Activated T-cell treated with anti-CD3 and anti-CD28 coated beads, Interleukin-2, amount 50 U/mL, for 72 hours (primary cell): ENCODE results near the gene DCDC2C. TPM values are rescaled to one million over a fixed set of nuclear protein-coding genes. Genes with fewer than 3 reads are reported as not detected.
A peak's percentile ranks its signal among the peaks of the same experiment; 100 is the strongest.

ENCODE experiments used
- ATAC-seq, 2 donors: fragments of 150-1000 bp; cut with Tn5 transposase; replicated peaks in 1 of 2; 2 replicates each; pipeline ENCODE4 v1.10.0; 2021; ENCODE audit warnings: moderate library complexity in 2 of 2, mild to moderate bottlenecking in 1 of 2
- DNase-seq, 2 donors: peaks; one replicate each; pipeline ENCODE4 v3.0.0; 2021 to 2022; ENCODE audit warnings: mixed read lengths in 1 of 2
- H3K27ac Mint-ChIP-seq: one replicate; pipeline ENCODE4 v1.8.0; 2022; ENCODE audit warnings: mild to moderate bottlenecking, moderate library complexity, mixed read lengths
- H3K27me3 Mint-ChIP-seq: one replicate; pipeline ENCODE4 v1.8.0; 2022; ENCODE audit warnings: low read depth, mixed read lengths
- H3K36me3 Mint-ChIP-seq, 2 donors: one replicate each; pipeline ENCODE4 v1.8.0; 2022; ENCODE audit warnings: mixed read lengths in 2 of 2, mild to moderate bottlenecking in 1 of 2; ENCODE audit not compliant: insufficient read depth in 2 of 2
- H3K4me1 Mint-ChIP-seq: one replicate; pipeline ENCODE4 v1.8.0; 2022; ENCODE audit warnings: low read depth, mixed read lengths
- H3K4me3 Mint-ChIP-seq, 2 donors: one replicate each; pipeline ENCODE4 v1.8.0; 2022; ENCODE audit warnings: mild to moderate bottlenecking in 2 of 2, mixed read lengths in 2 of 2, moderate library complexity in 2 of 2
- H3K9me3 Mint-ChIP-seq, 2 donors: one replicate each; pipeline ENCODE4 v1.8.0; 2022; ENCODE audit warnings: mixed read lengths in 2 of 2
- total RNA-seq, 2 donors: library from RNA; stranded (reverse); gene quantifications; one replicate each; pipeline ENCODE4 v1.2.3, GENCODE V29; 2022

Gene DCDC2C
- total RNA-seq, 2 donors from 2014 or later, result not detected

DNA sequence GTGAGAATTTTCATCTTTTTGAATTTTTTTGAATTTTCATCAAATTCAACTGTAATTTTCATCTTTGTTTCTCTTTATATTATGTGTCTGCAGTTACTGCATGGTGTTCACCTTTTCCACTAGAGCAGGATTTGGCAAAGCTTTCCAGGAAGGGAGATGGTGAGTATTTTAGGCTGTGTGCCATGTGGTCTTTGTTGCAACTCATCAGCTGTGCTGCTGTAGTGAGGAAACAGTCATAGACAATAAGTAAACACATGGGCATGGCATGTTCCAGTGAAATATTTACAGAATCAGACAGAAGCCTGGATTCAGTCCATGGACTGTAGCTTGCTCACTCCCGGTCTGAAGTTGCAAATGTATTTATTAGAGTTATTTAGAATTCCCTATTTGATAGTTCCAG, 120.4 kb downstream of the DCDC2C start:
- ATAC-seq, result no peak
- H3K36me3 Mint-ChIP-seq, result peaks cover 0 to 2% of the 10 kb centered on the region in 2 donors
- H3K4me1 Mint-ChIP-seq, result no peaks in the 10 kb centered on the region
- H3K4me3 Mint-ChIP-seq, result no peak overlapping the region
- H3K27ac Mint-ChIP-seq, result no peak overlapping the region
- DNase-seq, result no peak
- peaks cover 6 to 18% of the 10 kb centered on the region in 2 donors for H3K9me3 Mint-ChIP-seq
- H3K27me3 Mint-ChIP-seq, result no peaks in the 10 kb centered on the region

DNA sequence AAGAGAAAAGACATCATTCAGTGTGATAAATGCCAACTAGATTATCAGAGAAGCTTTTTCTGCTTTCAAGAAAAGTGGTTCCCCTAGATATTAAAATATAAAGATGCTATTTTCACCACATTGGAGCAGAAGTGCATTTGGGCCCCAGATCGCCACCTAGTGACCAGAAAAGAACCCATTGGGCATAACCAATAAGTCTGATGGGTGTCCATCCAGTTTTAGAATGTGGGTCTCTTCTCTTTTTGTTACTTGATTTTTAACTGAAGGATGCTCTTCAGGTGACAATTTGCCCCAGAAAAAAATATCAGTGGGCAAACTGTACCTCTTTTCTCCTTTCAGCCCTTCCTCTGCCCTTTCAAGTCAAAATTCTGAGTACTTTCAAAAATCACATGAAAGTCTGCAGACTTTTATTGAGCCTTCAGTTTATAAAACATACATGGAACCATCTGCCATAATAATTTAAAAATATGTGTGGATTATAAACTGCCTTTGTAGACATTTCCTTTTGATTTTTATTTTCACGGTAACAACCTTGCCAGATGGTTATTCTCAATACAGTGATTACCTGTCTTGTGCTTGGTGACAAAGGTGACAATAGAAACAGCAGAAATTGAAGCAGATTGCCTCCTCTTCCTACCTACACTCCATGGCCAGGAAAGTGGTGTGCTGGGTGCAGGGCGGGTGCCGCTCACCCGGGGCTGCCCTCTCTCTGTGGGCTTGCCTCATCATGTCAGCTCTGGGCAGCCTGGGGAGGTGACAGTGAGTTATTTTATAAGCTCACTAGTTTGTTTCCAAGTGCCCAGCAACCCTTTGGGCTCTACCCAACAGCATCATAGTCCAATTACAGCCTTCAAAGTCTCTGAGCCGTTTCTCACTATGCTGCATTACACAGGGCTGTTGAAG, 124.5 kb downstream of the DCDC2C start:
- Mint-ChIP-seq H3K27me3 (no peaks in the 10 kb centered on the region), H3K36me3 (no peaks in the 10 kb centered on the region), H3K4me3 (no peak overlapping the region), H3K4me1 (no peaks in the 10 kb centered on the region), H3K27ac (no peak overlapping the region), H3K9me3 (peaks cover 2 to 6% of the 10 kb centered on the region in 2 donors)
- no peak for ATAC-seq
- peak in 1 of 2 donors; percentile 20 for DNase-seq

DNA sequence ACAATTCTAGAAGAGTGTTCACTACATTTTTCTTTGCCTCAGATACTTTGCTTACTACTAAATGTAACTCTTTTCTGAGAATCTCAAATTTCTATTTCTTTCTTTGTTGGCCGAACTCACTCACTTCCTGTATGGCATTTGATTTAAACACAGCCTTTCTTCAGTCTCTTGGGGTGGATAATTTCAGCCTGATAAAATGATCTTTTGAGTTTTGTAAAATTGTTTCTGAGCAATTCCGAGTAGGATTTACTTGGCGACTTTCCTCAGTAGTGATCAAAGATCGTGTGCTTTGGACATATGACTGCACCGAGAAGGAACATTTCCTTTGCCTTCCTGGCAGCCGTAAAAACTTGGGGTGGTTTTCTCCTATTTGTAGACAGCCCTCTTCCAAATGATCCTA, 127.4 kb downstream of the DCDC2C start:
- H3K4me3 Mint-ChIP-seq, result no peak overlapping the region
- H3K9me3 Mint-ChIP-seq, result peaks cover 0 to 3% of the 10 kb centered on the region in 2 donors
- H3K4me1 Mint-ChIP-seq, result no peaks in the 10 kb centered on the region
- H3K27ac Mint-ChIP-seq, result no peak overlapping the region
- no peaks in the 10 kb centered on the region for H3K36me3 Mint-ChIP-seq
- no peak for ATAC-seq
- no peak for DNase-seq
- H3K27me3 Mint-ChIP-seq, result peaks cover 10% of the 10 kb centered on the region

GRCh38 chr2:3837086-3837485, 133.7 kb downstream of the DCDC2C start:
- DNase-seq, result no peak
- Mint-ChIP-seq H3K4me3 (no peak overlapping the region), H3K27ac (no peak overlapping the region), H3K36me3 (no peaks in the 10 kb centered on the region), H3K9me3 (peaks cover 3 to 5% of the 10 kb centered on the region in 2 donors), H3K4me1 (no peaks in the 10 kb centered on the region), H3K27me3 (peaks cover 10% of the 10 kb centered on the region)
- no peak for ATAC-seq

GRCh38 chr2:3838348-3838747, 135.0 kb downstream of the DCDC2C start:
- Mint-ChIP-seq H3K36me3 (no peaks in the 10 kb centered on the region), H3K4me3 (no peak overlapping the region), H3K4me1 (no peaks in the 10 kb centered on the region), H3K27ac (no peak overlapping the region), H3K27me3 (peaks cover 10% of the 10 kb centered on the region), H3K9me3 (peaks cover 3% of the 10 kb centered on the region in 2 donors)
- DNase-seq (no peak), ATAC-seq (no peak)

DNA sequence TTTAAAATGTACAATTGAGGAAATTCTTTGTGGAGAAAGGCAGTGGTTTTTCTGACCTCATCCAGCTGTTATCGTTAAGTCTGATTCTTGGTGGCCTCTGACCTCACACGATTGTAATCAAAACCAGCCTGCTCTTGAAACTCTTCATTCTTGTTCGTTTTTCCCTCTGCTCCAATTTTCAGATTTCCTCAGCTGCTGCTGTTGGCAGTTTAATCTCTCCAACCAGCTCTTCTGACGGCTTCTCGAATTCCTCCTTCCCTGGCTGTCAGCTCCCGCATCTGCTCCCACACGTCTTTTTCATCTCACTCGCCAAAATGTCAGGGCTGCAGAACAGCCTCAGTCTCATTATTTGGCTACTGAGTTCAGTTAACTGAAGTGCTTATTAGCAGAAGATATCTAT, 136.1 kb downstream of the DCDC2C start:
- no peak overlapping the region for H3K27ac Mint-ChIP-seq
- no peaks in the 10 kb centered on the region for H3K4me1 Mint-ChIP-seq
- ATAC-seq, result no peak
- H3K36me3 Mint-ChIP-seq, result no peaks in the 10 kb centered on the region
- no peak for DNase-seq
- H3K9me3 Mint-ChIP-seq, result peaks cover 3% of the 10 kb centered on the region in 2 donors
- peaks cover 3% of the 10 kb centered on the region for H3K27me3 Mint-ChIP-seq
- no peak overlapping the region for H3K4me3 Mint-ChIP-seq

DNA sequence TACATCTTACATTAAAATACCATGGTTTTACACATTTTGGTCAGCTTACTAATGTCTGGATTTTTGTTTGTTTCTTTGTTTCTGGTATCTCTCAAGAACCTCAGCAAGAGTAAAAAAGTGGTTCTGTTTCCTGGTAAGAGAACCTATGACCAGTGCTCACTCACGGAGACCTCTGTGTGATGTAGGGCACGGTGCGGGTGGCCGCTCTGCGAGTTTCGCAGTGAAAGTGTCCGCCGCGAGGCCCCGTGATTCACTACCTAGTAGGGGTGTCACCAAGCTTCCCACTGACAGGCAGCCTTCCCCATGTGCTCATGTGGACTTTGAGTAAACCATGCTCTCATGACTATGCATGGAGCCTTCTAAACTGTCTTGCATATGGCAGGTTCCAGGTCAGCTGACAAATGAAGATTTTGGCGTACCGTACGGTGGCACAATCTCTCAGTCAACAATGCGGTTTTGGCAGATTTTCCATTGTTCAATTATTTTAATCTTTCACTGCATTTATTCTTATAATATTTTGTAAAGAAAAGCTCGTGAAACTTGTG, 137.3 kb downstream of the DCDC2C start:
- Mint-ChIP-seq H3K36me3 (no peaks in the 10 kb centered on the region), H3K9me3 (peaks cover 3% of the 10 kb centered on the region in 2 donors), H3K27me3 (no peaks in the 10 kb centered on the region), H3K4me3 (no peak overlapping the region), H3K27ac (no peak overlapping the region), H3K4me1 (no peaks in the 10 kb centered on the region)
- DNase-seq (no peak), ATAC-seq (no peak)

DNA sequence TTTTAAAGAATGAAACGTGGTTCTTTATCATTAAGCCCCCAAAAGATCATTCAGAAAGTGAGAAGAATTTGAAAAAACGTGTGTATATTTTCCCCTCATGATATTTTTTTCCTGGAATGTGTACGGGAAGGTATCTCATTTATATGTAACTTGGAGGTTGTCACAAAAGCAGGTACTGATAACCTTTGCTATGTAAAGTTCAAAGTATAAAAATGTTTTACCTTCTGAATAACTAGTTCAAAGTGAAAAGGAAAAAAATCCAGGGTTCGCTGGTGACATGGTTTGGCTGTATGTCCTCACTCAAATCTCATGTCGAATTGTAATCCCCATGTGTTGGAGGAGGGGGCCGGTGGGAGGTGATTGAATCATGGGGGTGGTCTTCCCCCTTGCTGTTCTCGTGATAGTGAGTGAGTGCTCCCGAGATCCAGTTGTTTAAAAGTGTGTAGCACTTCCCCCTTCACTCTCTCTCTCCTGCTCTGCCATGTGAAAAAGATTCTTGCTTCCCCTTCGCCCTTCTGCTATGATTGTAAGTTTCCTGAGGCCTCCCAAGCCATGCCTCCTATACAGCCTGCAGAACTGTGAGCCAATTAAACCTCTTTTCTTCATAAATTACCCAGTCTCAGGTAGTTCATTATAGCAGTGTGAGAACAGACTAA, 144.2 kb downstream of the DCDC2C start:
- H3K9me3 Mint-ChIP-seq, result peaks cover 1 to 4% of the 10 kb centered on the region in 2 donors
- H3K4me1 Mint-ChIP-seq, result no peaks in the 10 kb centered on the region
- H3K27ac Mint-ChIP-seq, result no peak overlapping the region
- H3K27me3 Mint-ChIP-seq, result no peaks in the 10 kb centered on the region
- H3K4me3 Mint-ChIP-seq, result no peak overlapping the region
- ATAC-seq, result no peak
- no peaks in the 10 kb centered on the region for H3K36me3 Mint-ChIP-seq
- DNase-seq, result no peak

- no peaks in the 10 kb centered on the region for H3K36me3 Mint-ChIP-seq
- H3K4me3 Mint-ChIP-seq, result no peak overlapping the region
- no peaks in the 10 kb centered on the region for H3K27me3 Mint-ChIP-seq
- no peaks in the 10 kb centered on the region for H3K4me1 Mint-ChIP-seq
- H3K9me3 Mint-ChIP-seq, result peaks cover 5 to 8% of the 10 kb centered on the region in 2 donors
- ATAC-seq, result no peak
- H3K27ac Mint-ChIP-seq, result no peak overlapping the region
- no peak for DNase-seq
Measured at GRCh38 chr2:3848776-3849175, 145.4 kb downstream of the DCDC2C start.

DNA sequence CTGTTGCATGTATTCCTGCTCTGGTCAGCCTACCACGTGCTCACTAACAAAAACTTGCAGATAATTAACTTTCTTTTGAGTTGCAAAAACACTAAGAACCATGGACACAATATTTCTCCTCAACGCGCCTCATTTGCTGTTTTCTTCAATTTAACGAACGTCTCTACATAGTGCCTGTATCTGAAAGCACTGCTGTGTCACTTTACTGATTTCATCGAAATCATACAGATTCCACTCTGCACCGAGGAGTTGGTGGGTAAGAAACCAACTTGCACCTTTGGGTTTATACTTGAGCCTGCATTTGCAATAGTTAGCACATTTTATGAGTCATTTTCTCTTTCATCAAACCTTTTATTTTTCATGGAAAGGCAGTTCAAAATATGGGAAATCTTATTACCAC, 145.8 kb downstream of the DCDC2C start:
- Mint-ChIP-seq H3K36me3 (no peaks in the 10 kb centered on the region), H3K4me1 (no peaks in the 10 kb centered on the region), H3K4me3 (no peak overlapping the region), H3K9me3 (peaks cover 5 to 8% of the 10 kb centered on the region in 2 donors), H3K27ac (no peak overlapping the region), H3K27me3 (no peaks in the 10 kb centered on the region)
- DNase-seq, result no peak
- no peak for ATAC-seq

GRCh38 chr2:3857576-3857975, 154.2 kb downstream of the DCDC2C start:
- Mint-ChIP-seq H3K36me3 (no peaks in the 10 kb centered on the region), H3K4me1 (no peaks in the 10 kb centered on the region), H3K4me3 (no peak overlapping the region), H3K9me3 (peaks cover 3 to 7% of the 10 kb centered on the region in 2 donors), H3K27me3 (no peaks in the 10 kb centered on the region), H3K27ac (no peak overlapping the region)
- DNase-seq (no peak), ATAC-seq (no peak)

GRCh38 chr2:3864943-3865865, 161.8 kb downstream of the DCDC2C start:
- no peak overlapping the region for H3K27ac Mint-ChIP-seq
- H3K27me3 Mint-ChIP-seq, result no peaks in the 10 kb centered on the region
- no peaks in the 10 kb centered on the region for H3K9me3 Mint-ChIP-seq
- no peaks in the 10 kb centered on the region for H3K36me3 Mint-ChIP-seq
- ATAC-seq (no peak), DNase-seq (no peak)
- H3K4me3 Mint-ChIP-seq, result no peak overlapping the region
- H3K4me1 Mint-ChIP-seq, result no peaks in the 10 kb centered on the region
